ENCODE results near the gene TJP1. TPM values are rescaled to one million over a fixed set of nuclear protein-coding genes. Genes with fewer than 3 reads are reported as not detected.

Gene TJP1
- total RNA-seq, 1 experiment from 2014 or later: 181 TPM

- no peaks in the 10 kb centered on the region; the same call in 1 of the 2 replicates for H3K36me3 ChIP-seq (ENCODE audit: control insufficient read depth, insufficient read depth, low read length)
- peaks cover 6% of the 10 kb centered on the region; the same call in 1 of the 2 replicates for H3K9me3 ChIP-seq
- TF ChIP-seq CTCF (IDR thresholded peaks at IDR 0.05; ENCODE audit: insufficient read depth in 1 of 2, low read depth in 1 of 2, low read length in 1 of 2, severe bottlenecking in 1 of 2, unreplicated experiment in 1 of 2): no peak
- intact Hi-C loops (cut with micrococcal nuclease; ENCODE audit: unreplicated experiment): no loop called here
- H3K4me3 ChIP-seq (ENCODE audit: low read depth, low read length): no peak overlapping the region
- H3K27me3 ChIP-seq (replicated peaks; ENCODE audit: control insufficient read depth, insufficient read depth, low read length): no peaks in the 10 kb centered on the region
- Mint-ChIP-seq H3K27me3 (ENCODE audit: insufficient read depth, unreplicated experiment) (no peaks in the 10 kb centered on the region), H3K36me3 (ENCODE audit: insufficient read depth, unreplicated experiment) (peaks cover 42% of the 10 kb centered on the region), H3K27ac (ENCODE audit: unreplicated experiment) (no peak overlapping the region), H3K4me3 (ENCODE audit: unreplicated experiment) (no peak overlapping the region), H3K4me1 (ENCODE audit: low read depth, unreplicated experiment) (peaks cover 25% of the 10 kb centered on the region), H3K9me3 (ENCODE audit: unreplicated experiment) (peaks cover 19% of the 10 kb centered on the region)
- POLR2A ChIA-PET: interaction anchor here (0.6 kb wide), 1 partner anchor 43 kb away, joined by 3 read pairs; no protein-coding TSS in a partner anchor
- peaks cover 21% of the 10 kb centered on the region for H3K4me1 ChIP-seq
- DNase-seq: no peak
- CTCF ChIA-PET: no interaction called here
- no TSS peak for BruUV-seq (replicated peaks)
Measured at GRCh38 chr15:29776859-29777258, 45.4 kb downstream of the TJP1 start.

GRCh38 chr15:29774900-29775299 lies 47.4 kb downstream of the TJP1 start:
- H3K4me1 ChIP-seq: peaks cover 21% of the 10 kb centered on the region
- H3K9me3 Mint-ChIP-seq (ENCODE audit: unreplicated experiment): peaks cover 5% of the 10 kb centered on the region
- no peaks in the 10 kb centered on the region for H3K27me3 ChIP-seq (replicated peaks; ENCODE audit: control insufficient read depth, insufficient read depth, low read length)
- H3K4me3 Mint-ChIP-seq (ENCODE audit: unreplicated experiment): no peak overlapping the region
- POLR2A ChIA-PET: no interaction called here
- intact Hi-C loops (cut with micrococcal nuclease; ENCODE audit: unreplicated experiment): no loop called here
- BruUV-seq (replicated peaks): no TSS peak
- no peaks in the 10 kb centered on the region for H3K9me3 ChIP-seq
- no peak overlapping the region for H3K27ac Mint-ChIP-seq (ENCODE audit: unreplicated experiment)
- H3K36me3 ChIP-seq (ENCODE audit: control insufficient read depth, insufficient read depth, low read length): no peaks in the 10 kb centered on the region; the same call in 1 of the 2 replicates
- no peak for DNase-seq
- no peak for TF ChIP-seq CTCF (IDR thresholded peaks at IDR 0.05; ENCODE audit: insufficient read depth in 1 of 2, low read depth in 1 of 2, low read length in 1 of 2, severe bottlenecking in 1 of 2, unreplicated experiment in 1 of 2)
- CTCF ChIA-PET: no interaction called here
- H3K27me3 Mint-ChIP-seq (ENCODE audit: insufficient read depth, unreplicated experiment): no peaks in the 10 kb centered on the region
- no peak overlapping the region for H3K4me3 ChIP-seq (ENCODE audit: low read depth, low read length)
- H3K4me1 Mint-ChIP-seq (ENCODE audit: low read depth, unreplicated experiment): peaks cover 25% of the 10 kb centered on the region
- H3K36me3 Mint-ChIP-seq (ENCODE audit: insufficient read depth, unreplicated experiment): peaks cover 47% of the 10 kb centered on the region

GRCh38 chr15:29773816-29774215 lies 48.5 kb downstream of the TJP1 start:
- H3K27me3 ChIP-seq (replicated peaks; ENCODE audit: control insufficient read depth, insufficient read depth, low read length): no peaks in the 10 kb centered on the region
- H3K9me3 ChIP-seq: no peaks in the 10 kb centered on the region
- H3K9me3 Mint-ChIP-seq (ENCODE audit: unreplicated experiment): no peaks in the 10 kb centered on the region
- no peak for DNase-seq
- H3K27ac Mint-ChIP-seq (ENCODE audit: unreplicated experiment): no peak overlapping the region
- peaks cover 1% of the 10 kb centered on the region; the same call in 1 of the 2 replicates for H3K36me3 ChIP-seq (ENCODE audit: control insufficient read depth, insufficient read depth, low read length)
- no TSS peak for BruUV-seq (replicated peaks)
- no peak overlapping the region for H3K4me3 ChIP-seq (ENCODE audit: low read depth, low read length)
- no peak for TF ChIP-seq CTCF (IDR thresholded peaks at IDR 0.05; ENCODE audit: insufficient read depth in 1 of 2, low read depth in 1 of 2, low read length in 1 of 2, severe bottlenecking in 1 of 2, unreplicated experiment in 1 of 2)
- H3K4me1 ChIP-seq: peaks cover 19% of the 10 kb centered on the region
- intact Hi-C loops (cut with micrococcal nuclease; ENCODE audit: unreplicated experiment): no loop called here
- H3K4me1 Mint-ChIP-seq (ENCODE audit: low read depth, unreplicated experiment): peaks cover 15% of the 10 kb centered on the region
- ChIA-PET CTCF (no interaction called here), POLR2A (no interaction called here)
- H3K36me3 Mint-ChIP-seq (ENCODE audit: insufficient read depth, unreplicated experiment): peaks cover 48% of the 10 kb centered on the region
- H3K4me3 Mint-ChIP-seq (ENCODE audit: unreplicated experiment): no peak overlapping the region
- no peaks in the 10 kb centered on the region for H3K27me3 Mint-ChIP-seq (ENCODE audit: insufficient read depth, unreplicated experiment)
